Embryonic facial prominence (tissue), 1 donor: ENCODE data around the gene LAPTM4A.
"Not testable (repeated sequence)": the region's sequence is repeated elsewhere in the genome, so short reads cannot be mapped to it uniquely, and the experiment has no call there.

Source experiments
- DNase-seq: peaks from one replicate; pipeline ENCODE4 v3.0.0-alpha.2; 2016; ENCODE audit errors: extremely low spot score

The LAPTM4A gene

DNA sequence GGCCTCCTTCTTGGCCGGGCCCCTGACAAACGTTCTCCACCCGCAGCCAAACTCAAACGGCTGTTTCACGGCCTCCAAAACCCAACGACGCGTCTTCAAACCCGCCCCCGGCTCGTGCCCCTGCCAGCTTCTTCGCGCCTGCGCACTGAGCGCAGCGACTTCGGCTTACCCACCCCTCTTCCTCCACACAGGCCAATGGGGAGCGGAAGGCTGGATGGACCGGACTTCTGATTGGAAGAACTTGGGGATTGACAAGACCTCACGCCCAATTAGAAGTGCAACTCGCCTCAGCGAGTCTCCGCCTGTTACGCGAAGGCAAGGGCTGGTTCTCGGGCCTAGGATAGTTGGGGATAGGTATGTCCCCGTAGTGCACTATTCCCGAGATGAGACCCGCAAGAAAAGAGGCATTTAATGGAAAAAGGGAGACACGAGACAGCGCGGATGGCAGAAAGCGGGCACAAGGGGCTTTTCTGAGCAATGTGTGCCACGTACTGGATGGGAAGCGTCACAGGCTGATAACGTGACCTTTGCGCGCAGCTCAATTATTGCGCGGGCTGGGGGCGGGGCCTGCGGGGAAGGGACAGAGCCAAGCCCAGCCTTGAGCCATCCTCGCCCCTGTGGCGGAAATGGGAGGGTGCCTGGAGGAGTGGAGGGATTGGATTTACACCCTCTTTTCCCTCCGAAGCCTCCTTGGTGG is at the start of gene LAPTM4A:
Gene LAPTM4A (minus strand): TSS at position 97 of the 697 bp plus-strand sequence. CDS start 108 bp downstream, outside the sequence.
- DNase-seq: peak; percentile 98

DNA sequence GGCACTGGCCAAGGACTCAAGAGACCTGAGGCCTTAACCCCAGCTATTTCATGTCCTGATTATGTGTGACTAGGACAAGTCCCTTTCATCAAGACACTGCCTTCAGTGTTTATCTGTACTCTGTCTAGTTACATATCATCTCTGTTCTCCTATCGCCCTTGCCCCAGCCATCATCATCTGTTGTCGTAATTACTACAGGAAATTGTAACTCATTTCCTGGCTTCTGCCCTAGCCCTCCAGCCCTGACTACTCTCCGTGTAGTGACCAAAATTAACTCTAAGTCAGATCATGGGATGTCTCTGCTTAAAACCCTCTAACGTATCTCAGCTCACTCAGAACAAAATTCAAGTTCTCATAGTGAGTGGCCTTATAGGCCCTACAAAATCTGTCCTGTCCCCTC is 49.3 kb upstream of the LAPTM4A start:
- DNase-seq: no peak

DNA sequence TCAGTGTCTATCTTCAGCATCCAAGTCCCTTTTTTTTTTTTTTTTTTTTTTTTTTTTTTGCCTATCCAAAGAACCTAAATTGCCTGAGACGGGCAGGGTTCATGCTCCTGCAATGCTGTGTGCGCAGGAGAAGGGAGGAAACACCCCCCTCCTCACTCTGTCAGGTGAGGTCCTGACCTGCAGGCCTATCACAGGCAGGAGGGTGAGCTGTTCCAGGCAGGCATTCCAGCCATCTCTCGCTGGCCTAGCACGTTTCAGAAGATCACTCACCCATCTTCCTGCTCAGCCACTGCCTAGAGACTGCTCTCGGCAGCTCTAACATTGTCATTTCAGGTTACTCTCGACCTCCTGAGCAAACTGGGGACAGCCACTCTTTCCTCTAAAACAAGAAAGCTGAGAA is 48.4 kb upstream of the LAPTM4A start:
- no peak for DNase-seq

DNA sequence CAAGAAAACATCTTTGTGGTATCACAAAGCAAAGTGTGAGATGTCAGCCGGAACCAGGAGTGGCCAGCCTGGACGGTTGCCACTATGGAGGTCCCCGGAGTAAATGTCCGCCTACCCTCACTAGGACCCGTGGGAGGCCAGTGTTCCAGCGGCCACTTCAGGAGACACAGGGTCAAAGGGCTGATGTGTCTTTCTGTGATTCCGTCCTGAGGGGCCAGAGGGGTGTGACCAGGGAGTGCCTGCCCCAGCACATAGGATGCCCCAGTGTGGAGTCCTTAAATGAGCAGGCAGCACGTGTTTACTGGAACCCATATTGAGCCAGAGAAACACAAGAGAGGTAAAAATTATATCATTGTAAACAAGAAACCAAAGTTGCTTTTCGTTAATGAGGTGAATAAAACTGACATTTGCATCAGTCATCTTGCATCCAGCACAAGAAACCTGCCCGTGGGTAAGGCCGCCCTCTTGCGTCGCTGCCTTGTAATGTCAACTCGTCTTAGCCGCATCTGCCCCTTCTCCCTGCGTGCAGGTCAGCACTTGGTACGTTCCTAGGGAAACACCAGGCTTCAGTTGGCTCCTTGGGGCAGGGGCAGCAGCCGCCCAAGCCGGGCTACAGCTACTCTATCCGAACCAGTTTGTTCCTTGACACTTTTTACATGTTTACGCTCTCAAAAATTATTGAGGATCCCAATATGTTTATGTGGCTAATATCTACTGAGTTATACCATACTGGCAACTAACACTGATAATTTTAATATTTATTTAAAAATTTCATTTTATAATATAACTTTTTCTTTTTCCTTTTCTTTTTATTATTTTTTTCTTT is 46.7 kb upstream of the LAPTM4A start:
- DNase-seq: peak; percentile 69

DNA sequence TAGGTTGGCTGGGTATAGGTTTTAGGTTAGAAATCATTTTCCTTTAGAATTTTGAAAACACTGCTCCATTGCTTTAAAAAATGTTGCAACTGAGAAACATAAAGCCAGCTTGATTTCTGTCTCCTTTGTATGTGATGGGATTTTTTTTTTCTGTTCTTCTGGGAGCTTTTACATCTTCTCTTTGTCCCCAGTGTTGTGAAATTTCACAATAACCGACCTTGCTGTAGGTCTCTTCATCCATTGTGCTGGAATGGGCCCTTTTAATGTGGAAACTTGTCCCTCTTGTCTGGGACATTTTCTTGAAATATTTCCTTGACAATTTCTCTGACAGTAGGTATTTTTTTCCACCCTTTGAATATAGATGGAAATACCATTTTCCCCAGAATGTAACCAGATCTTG is 44.0 kb upstream of the LAPTM4A start:
- DNase-seq: no peak

DNA sequence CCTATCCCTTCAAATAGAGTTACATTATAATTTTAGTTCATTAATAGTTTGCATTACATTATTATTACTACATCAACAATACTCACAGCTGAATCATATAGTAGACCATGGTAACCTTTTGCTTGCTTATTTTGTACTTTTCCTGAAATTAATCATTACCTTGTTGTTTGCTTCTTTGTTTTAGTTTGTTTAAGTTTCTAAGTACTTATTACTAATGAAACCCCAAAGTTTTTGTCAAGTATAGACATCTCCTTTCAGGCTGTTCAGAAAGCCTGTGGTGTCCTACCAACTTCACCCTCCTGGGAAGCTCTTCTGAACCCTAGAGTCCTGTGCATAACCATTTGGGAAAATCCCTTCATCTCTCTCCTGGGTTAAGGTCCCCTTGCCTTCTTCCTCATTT is 43.5 kb upstream of the LAPTM4A start:
- no peak for DNase-seq

DNA sequence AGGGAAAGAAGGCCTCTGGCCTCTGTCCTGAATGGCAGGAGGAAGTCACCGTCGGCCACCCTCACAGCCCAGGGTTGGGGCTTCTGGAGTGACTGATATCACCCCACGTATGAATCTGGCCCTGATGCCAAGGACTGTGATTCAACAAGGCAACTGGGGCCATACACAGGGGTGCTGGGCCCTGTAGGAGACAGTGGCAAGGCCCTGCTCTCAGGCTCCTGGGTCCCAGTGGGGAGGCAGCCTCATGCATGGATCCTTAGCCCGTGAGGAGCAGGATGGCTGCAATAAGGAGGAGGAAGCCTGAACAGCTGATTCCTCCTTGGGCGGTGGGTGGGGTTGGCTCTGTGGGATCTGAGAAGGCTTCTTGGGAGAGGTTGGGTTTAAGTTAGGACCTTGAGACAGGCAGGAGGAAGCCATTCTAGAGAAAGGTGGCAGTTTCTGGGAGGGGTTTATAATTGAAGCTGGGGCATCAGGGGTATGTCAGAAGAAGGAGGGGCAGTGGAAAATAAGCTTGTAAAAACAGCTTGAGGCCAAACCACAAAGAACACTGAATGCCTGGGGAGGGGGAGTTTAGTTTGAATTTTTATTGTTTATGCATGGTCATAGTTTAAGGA is 42.8 kb upstream of the LAPTM4A start:
- DNase-seq: no peak

DNA sequence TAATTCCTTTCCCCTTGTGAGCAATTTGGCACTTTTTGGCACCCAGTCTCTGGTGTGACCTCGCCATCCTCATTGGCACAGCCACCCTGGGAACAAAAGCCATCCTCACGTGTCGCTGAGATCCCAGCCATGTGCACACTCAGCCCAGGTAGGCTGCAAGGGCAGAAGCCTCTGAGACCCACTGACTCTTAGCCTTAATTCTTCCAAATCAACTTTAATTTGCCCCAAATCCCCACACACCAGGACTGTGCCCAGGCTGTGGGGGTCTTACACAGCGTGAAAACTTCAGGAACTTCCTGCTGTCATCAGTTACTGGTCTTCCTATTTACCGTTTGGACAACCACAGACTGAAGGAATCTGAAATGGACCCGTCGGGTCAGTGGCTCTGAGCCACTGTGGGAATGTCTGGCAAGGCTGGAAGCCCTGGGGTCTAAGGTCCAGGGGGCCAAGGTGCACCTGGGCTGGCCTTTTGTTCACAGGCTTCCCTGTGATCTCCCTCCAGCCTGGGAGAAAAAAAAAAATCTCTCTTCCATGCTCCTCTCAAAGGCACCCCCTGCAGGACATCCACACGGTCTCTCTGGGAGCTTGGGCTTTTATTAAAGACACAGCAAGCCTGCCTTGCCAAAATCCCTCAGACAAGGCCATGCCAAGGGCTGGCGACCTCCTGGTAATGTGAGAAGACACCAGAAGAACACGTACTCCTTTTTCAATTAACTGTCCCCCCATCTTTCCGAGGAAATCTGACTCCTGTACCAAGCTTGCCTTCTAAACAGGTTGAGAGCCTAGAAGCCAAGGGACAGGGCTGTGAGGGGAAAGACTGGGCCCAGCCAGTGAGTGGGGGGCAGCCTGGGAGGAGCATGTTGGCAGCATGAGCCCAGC is 42.1 kb upstream of the LAPTM4A start:
- no peak for DNase-seq

DNA sequence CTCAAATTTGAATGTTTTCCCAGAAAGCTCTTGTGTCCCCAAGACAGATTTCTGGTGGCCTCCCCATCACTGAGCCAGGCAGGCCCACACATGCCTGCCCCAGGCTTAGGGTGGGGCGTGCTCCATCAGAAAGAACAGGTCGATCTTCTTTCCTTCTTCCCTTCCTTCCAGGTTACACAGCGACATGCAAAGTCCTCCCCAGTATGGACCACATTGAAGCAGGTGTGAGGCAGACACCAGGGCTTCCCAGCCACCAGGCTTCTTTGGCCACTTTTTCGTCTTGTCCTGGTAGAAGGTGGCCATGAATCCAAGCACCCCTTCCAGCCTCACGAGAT is 41.4 kb upstream of the LAPTM4A start:
- DNase-seq: no peak

DNA sequence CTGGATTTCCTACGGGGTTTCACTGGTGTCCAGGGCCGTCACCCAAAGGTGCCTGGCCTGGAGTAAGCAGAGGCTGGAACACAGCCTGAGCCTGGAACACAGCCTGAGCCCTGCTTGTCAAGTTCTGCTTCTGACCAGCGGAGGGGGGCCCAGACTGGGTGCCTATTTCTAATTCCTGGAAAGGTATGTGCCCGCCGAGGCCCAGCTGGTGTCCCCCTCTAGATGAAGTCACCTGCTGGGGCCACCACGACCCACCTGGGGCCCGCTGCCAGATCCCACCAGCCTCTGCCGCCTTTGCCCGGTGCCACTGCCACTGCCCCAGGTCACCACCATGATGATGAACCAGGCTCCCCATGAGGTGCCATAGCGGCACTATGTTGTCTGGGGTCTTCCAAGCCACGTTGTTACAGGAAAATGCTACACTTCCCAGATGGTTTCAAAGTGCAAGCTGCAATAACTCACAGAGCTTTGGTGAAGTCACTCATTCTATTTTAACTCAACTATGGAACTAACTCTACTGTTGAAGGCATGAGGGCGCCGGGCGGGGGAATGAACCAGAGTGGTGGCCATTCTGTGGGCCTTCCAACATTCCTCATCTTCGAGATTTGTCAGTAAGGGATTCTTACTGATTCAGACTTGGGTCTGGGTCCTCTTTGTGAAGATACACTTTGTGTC is 40.9 kb upstream of the LAPTM4A start:
- DNase-seq: no peak

DNA sequence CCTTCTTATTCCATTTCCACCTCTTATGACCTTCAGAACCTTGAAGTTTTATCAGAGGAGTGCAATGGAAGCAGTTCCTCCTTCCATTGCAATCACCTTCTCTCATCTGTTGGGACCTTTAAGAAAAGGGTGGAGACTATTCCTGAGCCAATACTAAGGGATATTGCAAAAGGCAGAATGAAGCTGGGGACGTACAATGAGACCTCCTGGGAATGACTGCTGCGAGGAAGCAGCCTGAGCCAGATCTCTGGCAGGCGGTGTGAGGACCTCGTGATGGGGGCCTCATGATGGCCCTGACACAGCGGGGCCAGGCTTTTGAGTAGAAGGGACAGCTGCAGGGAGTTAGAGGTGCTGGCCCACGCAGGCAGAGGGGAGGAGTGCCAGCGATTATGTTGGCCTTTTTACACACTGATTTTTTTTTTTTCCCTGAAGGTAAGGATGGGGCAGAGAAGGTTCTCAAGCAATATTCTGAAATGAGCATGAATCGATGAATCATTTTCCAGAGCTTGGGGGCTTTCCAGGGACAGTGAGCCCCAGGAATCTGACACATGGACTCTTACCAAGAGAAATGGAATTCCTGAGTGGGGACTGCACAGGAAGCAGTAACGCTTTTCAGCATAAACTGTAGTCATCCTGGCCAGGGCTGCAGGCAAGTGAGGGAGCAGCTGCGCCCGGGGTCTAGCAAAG is 40.0 kb upstream of the LAPTM4A start:
- no peak for DNase-seq

DNA sequence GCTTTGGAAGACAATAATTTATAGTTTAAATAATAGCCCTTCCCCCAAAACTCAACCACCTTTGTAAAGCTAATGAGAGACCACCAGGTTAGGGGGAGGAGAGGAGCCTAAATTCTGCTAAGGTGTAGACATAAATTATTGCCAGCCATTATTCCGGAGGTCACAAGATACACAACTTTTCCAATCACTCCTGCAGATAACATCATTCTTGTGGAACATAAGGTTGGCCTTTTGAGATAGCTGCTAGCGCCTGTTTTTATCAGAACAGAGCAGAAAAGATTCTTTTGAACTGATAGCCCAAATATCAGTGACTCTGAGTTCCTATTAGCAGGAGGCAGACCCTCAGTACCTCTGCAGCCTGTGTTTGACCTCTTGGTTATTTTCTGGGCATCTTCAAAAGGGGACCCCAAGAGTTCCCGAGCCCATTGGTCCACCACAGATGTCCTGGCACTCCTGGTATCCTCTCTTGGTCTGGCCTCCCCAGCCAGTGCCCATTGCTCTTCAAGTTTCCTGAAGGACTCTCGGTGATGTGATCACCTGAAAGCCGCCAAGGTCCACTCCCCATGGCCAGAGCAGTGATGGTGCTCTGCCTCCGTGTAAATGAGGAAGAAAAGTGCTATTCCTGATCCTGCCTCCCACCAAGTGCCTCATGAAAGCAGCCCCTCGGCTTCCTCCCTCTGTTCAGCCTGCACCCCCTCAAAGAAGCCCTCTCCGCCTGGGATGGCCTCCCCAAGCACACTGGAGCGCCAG is 38.5 kb upstream of the LAPTM4A start:
- DNase-seq: no peak

DNA sequence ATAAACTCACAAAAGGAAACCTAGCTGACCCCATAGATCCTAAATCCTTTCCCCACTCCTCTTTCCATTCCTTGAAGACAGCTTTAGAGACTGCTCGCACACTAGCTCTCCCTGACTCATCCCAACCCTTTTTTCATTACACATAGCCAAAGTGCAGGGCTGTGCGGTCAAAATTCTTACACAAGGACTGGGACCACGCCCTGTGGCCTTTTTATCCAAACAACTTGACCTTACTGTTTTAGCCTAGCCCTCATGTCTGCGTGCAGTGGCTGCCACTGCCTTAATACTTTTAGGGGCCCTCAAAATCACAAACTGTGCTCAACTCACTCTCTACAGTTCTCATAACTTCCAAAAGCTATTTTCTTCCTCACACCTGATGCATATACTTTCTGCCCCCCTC is 34.5 kb upstream of the LAPTM4A start:
- DNase-seq: not testable (repeated sequence)

DNA sequence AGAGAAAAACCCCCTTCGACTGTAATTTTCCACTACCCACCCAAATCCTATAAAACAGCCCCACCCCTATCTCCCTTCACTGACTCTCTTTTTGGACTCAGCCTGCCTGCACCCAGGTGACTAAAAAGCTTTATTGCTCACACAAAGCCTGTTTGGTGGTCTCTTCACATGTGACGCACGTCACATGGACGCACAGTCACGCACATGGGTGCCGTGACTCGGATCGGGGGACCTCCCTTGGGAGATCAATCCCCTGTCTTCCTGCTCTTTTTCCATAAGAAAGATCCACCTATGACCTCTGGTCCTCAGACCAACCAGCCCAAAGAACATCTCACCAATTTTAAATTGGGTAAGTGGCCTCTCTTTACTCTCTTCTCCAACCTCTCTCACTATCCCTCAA is 31.4 kb upstream of the LAPTM4A start:
- DNase-seq: not testable (repeated sequence)

DNA sequence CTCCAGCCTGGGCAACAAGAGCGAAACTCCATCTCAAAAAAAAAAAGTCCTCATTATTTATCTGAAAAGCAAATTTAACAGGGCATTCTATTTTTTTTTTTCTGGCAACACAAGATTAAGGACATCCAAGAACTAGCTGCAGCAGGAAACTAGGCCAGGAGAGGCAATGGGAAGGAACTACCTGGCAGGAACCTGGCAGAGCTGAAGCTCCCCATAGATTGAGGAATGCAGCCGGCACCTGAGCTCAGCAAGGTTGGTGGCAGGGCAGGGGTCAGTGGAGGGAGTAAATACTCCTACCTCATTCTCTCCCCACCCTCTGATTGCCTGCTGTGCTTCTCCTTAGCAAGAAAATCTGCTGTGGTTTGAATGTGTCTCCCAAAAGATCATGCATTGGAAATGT is 30.4 kb upstream of the LAPTM4A start:
- no peak for DNase-seq

DNA sequence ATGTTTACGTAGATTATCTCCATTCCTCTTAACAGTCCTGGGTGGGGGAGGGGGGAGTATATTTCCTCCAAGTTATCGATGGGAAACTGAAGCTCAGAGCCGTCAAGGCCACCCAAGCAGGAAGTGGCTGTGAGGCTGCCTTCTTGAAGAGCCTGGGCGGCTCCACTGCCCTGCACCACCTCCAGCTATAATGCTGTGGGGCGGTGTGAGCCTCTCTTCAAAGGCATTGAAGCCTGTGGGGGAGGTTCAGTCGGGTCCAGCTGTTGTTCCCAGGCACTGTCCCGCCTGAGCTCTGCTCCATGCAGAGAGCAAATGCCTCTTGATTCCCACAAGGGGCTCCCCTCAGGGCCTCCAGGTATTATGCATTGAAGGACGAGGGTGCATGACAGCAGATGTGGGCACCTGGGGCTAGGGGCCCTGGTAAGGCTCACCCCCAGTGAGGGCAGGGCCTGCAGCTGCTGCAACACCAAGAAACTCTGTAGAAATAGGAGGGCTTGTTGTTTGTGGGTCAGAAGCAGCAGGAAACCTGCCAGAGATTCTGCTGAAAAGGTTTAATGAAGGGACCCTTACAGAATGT is 29.5 kb upstream of the LAPTM4A start:
- DNase-seq: no peak

DNA sequence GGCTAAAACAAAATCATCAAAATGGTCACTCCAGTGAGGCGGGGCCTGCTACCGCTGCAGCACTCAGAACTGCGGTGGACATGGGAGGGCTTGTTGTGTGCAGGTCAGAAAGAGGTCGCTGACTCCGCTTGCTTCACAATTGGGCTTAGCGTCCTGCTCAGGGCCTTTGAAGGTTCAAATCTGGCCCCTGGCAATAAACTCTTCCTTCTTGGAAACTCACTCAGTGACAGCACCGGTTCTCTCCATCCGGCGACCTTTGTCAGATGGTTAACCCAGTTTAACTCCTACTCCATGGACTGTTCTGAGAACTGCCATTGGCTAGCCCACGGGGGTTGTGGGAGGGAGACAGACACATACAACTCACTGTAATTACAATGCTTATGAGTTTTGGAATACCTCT is 29.0 kb upstream of the LAPTM4A start:
- DNase-seq: no peak

DNA sequence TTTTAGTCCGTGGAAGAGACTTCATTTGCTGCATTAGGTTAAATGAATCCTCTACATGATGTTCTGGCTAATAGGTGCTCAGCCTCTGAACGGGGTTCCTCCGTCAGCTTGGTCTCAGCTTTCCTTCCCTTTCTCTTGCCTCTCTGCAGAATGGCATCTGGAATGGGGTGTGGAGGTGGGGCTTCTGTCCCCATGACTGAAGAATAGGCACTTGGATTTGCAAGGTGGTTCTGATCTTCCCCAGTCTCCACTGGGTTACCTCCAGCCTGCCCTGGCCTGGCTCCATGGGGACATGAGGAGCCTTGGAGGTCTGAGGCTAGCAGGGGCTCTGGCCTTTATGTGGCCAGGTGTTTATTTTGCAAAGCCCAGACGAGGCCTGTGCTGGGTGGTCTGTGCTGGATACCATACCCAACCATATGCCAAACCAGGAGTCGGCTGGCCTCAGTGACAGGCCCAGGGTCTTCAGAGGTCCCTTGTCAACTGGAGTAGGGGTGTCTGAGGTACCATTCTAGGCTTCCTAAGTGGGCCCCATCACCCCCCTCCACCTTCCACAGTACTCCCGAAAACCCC is 28.2 kb upstream of the LAPTM4A start:
- no peak for DNase-seq

DNA sequence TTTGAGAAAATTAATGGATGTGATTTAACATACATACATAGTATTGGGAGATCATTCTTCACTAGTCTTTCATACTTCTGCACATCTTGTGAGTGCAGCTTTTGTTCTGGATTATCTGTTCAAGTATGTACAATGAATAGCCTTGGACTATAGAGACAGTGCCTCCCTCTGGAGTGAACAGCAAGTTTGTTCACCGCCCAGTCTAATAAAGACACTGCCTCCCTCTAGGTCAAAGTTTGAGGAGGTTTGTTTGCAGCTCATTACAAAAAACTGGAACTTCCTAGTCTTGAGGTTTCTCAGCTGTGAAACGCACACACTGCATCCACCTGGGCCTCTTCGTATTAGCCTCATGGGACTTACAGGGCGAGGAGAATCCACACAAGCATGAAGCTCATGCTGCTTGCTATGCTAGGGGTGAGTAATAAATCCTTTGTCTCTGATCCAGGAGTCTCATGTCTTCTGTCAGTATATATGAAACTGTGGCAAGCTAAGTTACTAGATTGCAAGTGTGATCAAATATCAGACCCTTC is 26.0 kb upstream of the LAPTM4A start:
- DNase-seq: no peak
